Measurements from ENCODE around the gene GABRG3. TPM values are rescaled to one million over a fixed set of nuclear protein-coding genes. Genes with fewer than 3 reads are reported as not detected.

The GABRG3 gene
- total RNA-seq, 2 experiments from 2014 or later, result not detected

GRCh38 chr15:27499191-27499590, 528.2 kb downstream of the GABRG3 start:
- Mint-ChIP-seq H3K4me1 (no peaks in the 10 kb centered on the region), H3K27me3 (peaks cover 3% of the 10 kb centered on the region), H3K27ac (no peak overlapping the region), H3K9me3 (no peaks in the 10 kb centered on the region), H3K36me3 (no peaks in the 10 kb centered on the region), H3K4me3 (no peak overlapping the region)
- DNase-seq, result no peak

- no peaks in the 10 kb centered on the region for H3K36me3 Mint-ChIP-seq
- H3K4me1 Mint-ChIP-seq, result no peaks in the 10 kb centered on the region
- H3K27me3 Mint-ChIP-seq, result peaks cover 4% of the 10 kb centered on the region
- no peak for DNase-seq
- H3K27ac Mint-ChIP-seq, result no peak overlapping the region
- H3K9me3 Mint-ChIP-seq, result no peaks in the 10 kb centered on the region
- no peak overlapping the region for H3K4me3 Mint-ChIP-seq
These were observed 528.7 kb downstream of the GABRG3 start for GRCh38 chr15:27499719-27500118.

GRCh38 chr15:27500206-27500605, 529.2 kb downstream of the GABRG3 start:
- H3K27ac Mint-ChIP-seq, result no peak overlapping the region
- no peak overlapping the region for H3K4me3 Mint-ChIP-seq
- no peaks in the 10 kb centered on the region for H3K36me3 Mint-ChIP-seq

GRCh38 chr15:27506752-27507151, 535.8 kb downstream of the GABRG3 start:
- Mint-ChIP-seq H3K27me3 (peaks cover 4% of the 10 kb centered on the region), H3K9me3 (peaks cover 9% of the 10 kb centered on the region), H3K36me3 (no peaks in the 10 kb centered on the region), H3K4me3 (no peak overlapping the region), H3K4me1 (no peaks in the 10 kb centered on the region), H3K27ac (no peak overlapping the region)
- DNase-seq, result no peak

More at GRCh38 chr15:27500206-27500605, 529.2 kb downstream of the GABRG3 start:
- Mint-ChIP-seq H3K27me3 (peaks cover 4% of the 10 kb centered on the region), H3K9me3 (no peaks in the 10 kb centered on the region), H3K4me1 (no peaks in the 10 kb centered on the region)
- no peak for DNase-seq

GRCh38 chr15:27509014-27509413, 538.0 kb downstream of the GABRG3 start:
- no peak overlapping the region for H3K27ac Mint-ChIP-seq
- peaks cover 12% of the 10 kb centered on the region for H3K9me3 Mint-ChIP-seq

GRCh38 chr15:27512281-27513001, 541.5 kb downstream of the GABRG3 start:
- H3K27ac Mint-ChIP-seq, result no peak overlapping the region
- H3K9me3 Mint-ChIP-seq, result peaks cover 14% of the 10 kb centered on the region
- no peaks in the 10 kb centered on the region for H3K36me3 Mint-ChIP-seq
- H3K27me3 Mint-ChIP-seq, result no peaks in the 10 kb centered on the region
- no peaks in the 10 kb centered on the region for H3K4me1 Mint-ChIP-seq
- DNase-seq, result no peak
- no peak overlapping the region for H3K4me3 Mint-ChIP-seq

More at GRCh38 chr15:27509014-27509413, 538.0 kb downstream of the GABRG3 start:
- no peak for DNase-seq
- H3K36me3 Mint-ChIP-seq, result no peaks in the 10 kb centered on the region
- H3K4me1 Mint-ChIP-seq, result no peaks in the 10 kb centered on the region
- peaks cover 3% of the 10 kb centered on the region for H3K27me3 Mint-ChIP-seq
- H3K4me3 Mint-ChIP-seq, result no peak overlapping the region

- H3K27me3 Mint-ChIP-seq, result no peaks in the 10 kb centered on the region
- H3K27ac Mint-ChIP-seq, result no peak overlapping the region
- H3K4me1 Mint-ChIP-seq, result no peaks in the 10 kb centered on the region
- DNase-seq, result no peak
- H3K4me3 Mint-ChIP-seq, result no peak overlapping the region
- no peaks in the 10 kb centered on the region for H3K36me3 Mint-ChIP-seq
- H3K9me3 Mint-ChIP-seq, result peaks cover 7% of the 10 kb centered on the region
These were observed 543.5 kb downstream of the GABRG3 start for GRCh38 chr15:27514526-27514925.

GRCh38 chr15:27527490-27528067, 556.6 kb downstream of the GABRG3 start:
- H3K27me3 Mint-ChIP-seq, result no peaks in the 10 kb centered on the region
- H3K4me1 Mint-ChIP-seq, result no peaks in the 10 kb centered on the region
- H3K9me3 Mint-ChIP-seq, result peaks cover 16% of the 10 kb centered on the region
- DNase-seq, result no peak
- no peak overlapping the region for H3K4me3 Mint-ChIP-seq
- H3K36me3 Mint-ChIP-seq, result no peaks in the 10 kb centered on the region
- H3K27ac Mint-ChIP-seq, result no peak overlapping the region

- H3K27ac Mint-ChIP-seq, result no peak overlapping the region
- no peak for DNase-seq
- H3K4me1 Mint-ChIP-seq, result no peaks in the 10 kb centered on the region
- peaks cover 11% of the 10 kb centered on the region for H3K9me3 Mint-ChIP-seq
- H3K4me3 Mint-ChIP-seq, result no peak overlapping the region
- H3K27me3 Mint-ChIP-seq, result no peaks in the 10 kb centered on the region
- no peaks in the 10 kb centered on the region for H3K36me3 Mint-ChIP-seq
These were observed 558.4 kb downstream of the GABRG3 start for GRCh38 chr15:27529399-27529798.

GRCh38 chr15:27530994-27531393, 560.0 kb downstream of the GABRG3 start:
- no peaks in the 10 kb centered on the region for H3K36me3 Mint-ChIP-seq
- peaks cover 11% of the 10 kb centered on the region for H3K9me3 Mint-ChIP-seq

GRCh38 chr15:27532358-27532757, 561.4 kb downstream of the GABRG3 start:
- H3K27me3 Mint-ChIP-seq, result no peaks in the 10 kb centered on the region
- H3K4me1 Mint-ChIP-seq, result no peaks in the 10 kb centered on the region

More at GRCh38 chr15:27530994-27531393, 560.0 kb downstream of the GABRG3 start:
- Mint-ChIP-seq H3K27ac (no peak overlapping the region), H3K4me3 (no peak overlapping the region), H3K4me1 (no peaks in the 10 kb centered on the region), H3K27me3 (no peaks in the 10 kb centered on the region)
- DNase-seq, result no peak

GRCh38 chr15:27535445-27536129, 564.6 kb downstream of the GABRG3 start:
- no peak overlapping the region for H3K27ac Mint-ChIP-seq
- H3K4me3 Mint-ChIP-seq, result no peak overlapping the region
- peaks cover 4% of the 10 kb centered on the region for H3K9me3 Mint-ChIP-seq
- no peaks in the 10 kb centered on the region for H3K27me3 Mint-ChIP-seq
- no peaks in the 10 kb centered on the region for H3K4me1 Mint-ChIP-seq
- DNase-seq, result no peak
- no peaks in the 10 kb centered on the region for H3K36me3 Mint-ChIP-seq

More at GRCh38 chr15:27532358-27532757, 561.4 kb downstream of the GABRG3 start:
- no peak overlapping the region for H3K27ac Mint-ChIP-seq
- peaks cover 1% of the 10 kb centered on the region for H3K9me3 Mint-ChIP-seq
- H3K4me3 Mint-ChIP-seq, result no peak overlapping the region
- DNase-seq, result no peak
- H3K36me3 Mint-ChIP-seq, result no peaks in the 10 kb centered on the region

GRCh38 chr15:27538325-27538724, 567.3 kb downstream of the GABRG3 start:
- Mint-ChIP-seq H3K27me3 (no peaks in the 10 kb centered on the region), H3K36me3 (no peaks in the 10 kb centered on the region), H3K4me1 (no peaks in the 10 kb centered on the region), H3K9me3 (peaks cover 6% of the 10 kb centered on the region), H3K27ac (no peak overlapping the region), H3K4me3 (no peak overlapping the region)
- no peak for DNase-seq

GRCh38 chr15:27541581-27541980, 570.6 kb downstream of the GABRG3 start:
- Mint-ChIP-seq H3K9me3 (peaks cover 7% of the 10 kb centered on the region), H3K4me1 (no peaks in the 10 kb centered on the region), H3K4me3 (no peak overlapping the region), H3K27me3 (no peaks in the 10 kb centered on the region), H3K27ac (no peak overlapping the region), H3K36me3 (no peaks in the 10 kb centered on the region)
- no peak for DNase-seq

GRCh38 chr15:27545494-27546255, 574.7 kb downstream of the GABRG3 start:
- Mint-ChIP-seq H3K36me3 (no peaks in the 10 kb centered on the region), H3K4me1 (no peaks in the 10 kb centered on the region), H3K4me3 (no peak overlapping the region), H3K27ac (no peak overlapping the region), H3K27me3 (no peaks in the 10 kb centered on the region), H3K9me3 (peaks cover 3% of the 10 kb centered on the region)
- no peak for DNase-seq
